Activated CD4-positive, alpha-beta T cell treated with anti-CD3 and anti-CD28 coated beads for 36 hours (primary cell): ENCODE data around the gene DGKH. TPM values are rescaled to one million over a fixed set of nuclear protein-coding genes. Genes with fewer than 3 reads are reported as not detected.
"Not testable (repeated sequence)": the region's sequence is repeated elsewhere in the genome, so short reads cannot be mapped to it uniquely, and the experiment has no call there.

Experiments used
- ATAC-seq: fragments of 200-7000 bp; cut with Tn5 transposase; one replicate; pipeline ENCODE4 v1.10.0; 2021; ENCODE audit warnings: mild to moderate bottlenecking, moderate library complexity
- CTCF ChIA-PET: fragments of 350-600 bp; sonication (Branson Sonifier 250); formaldehyde crosslinking; loops from one replicate; lab custom pipeline; 2021; ENCODE audit warnings: antibody characterized with exemption; lab: Charles Lee
- POLR2A ChIA-PET: fragments of 350-600 bp; sonication (Branson Sonifier 250); formaldehyde crosslinking; loops from one replicate; lab custom pipeline; 2021; ENCODE audit warnings: antibody characterized with exemption, inconsistent platforms; lab: Charles Lee
- DNase-seq: peaks from one replicate; pipeline ENCODE4 v3.0.0-alpha.2; 2020
- H3K27ac Mint-ChIP-seq: one replicate; pipeline ENCODE4 v1.8.0; 2021; ENCODE audit warnings: mixed read lengths
- H3K27me3 Mint-ChIP-seq: one replicate; pipeline ENCODE4 v1.8.0; 2021; ENCODE audit warnings: mixed read lengths
- H3K36me3 Mint-ChIP-seq: one replicate; pipeline ENCODE4 v1.8.0; 2021; ENCODE audit warnings: low read depth, mixed read lengths
- H3K4me1 Mint-ChIP-seq: one replicate; pipeline ENCODE4 v1.8.0; 2021; ENCODE audit warnings: mixed read lengths
- H3K4me3 Mint-ChIP-seq: one replicate; pipeline ENCODE4 v1.8.0; 2021; ENCODE audit warnings: mild to moderate bottlenecking, moderate library complexity, mixed read lengths
- H3K9me3 Mint-ChIP-seq: one replicate; pipeline ENCODE4 v1.8.0; 2021; ENCODE audit warnings: low read depth, mixed read lengths
- intact Hi-C, 2 experiments: fragments of 100-400 bp; cut with DNase I in 1 of 2; cut with micrococcal nuclease in 1 of 2; formaldehyde crosslinking; loops; one replicate each; pipeline versions ENCODE4 v1.14.2 to v1.15.1; 2022 to 2024; cut with DNase I, micrococcal nuclease
- total RNA-seq, 2 experiments: library from RNA; stranded (reverse); gene quantifications; one replicate each; pipeline ENCODE4 v1.2.3, GENCODE V29; 2021

The DGKH gene
- total RNA-seq, 2 experiments from 2014 or later = 15.2 to 16.2 TPM

DNA sequence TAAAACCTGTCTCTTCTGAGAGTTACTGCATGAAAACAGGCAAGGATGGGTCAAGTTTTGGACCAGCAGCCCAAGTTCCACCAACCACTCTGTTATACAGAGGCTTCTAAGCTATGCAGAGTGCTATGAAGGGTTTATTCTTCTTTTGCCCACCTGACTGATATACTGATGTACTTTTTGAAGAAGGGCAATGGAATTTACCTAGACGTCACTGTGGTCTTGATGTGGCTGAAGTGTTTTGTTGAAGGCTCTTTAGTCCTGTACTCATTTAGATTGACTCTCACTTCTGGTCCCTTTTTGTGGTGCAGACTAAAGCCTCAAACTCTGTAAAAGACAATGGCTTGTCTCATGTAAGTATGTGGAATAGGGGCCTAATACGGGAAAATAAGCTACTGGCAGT is 92.0 kb downstream of the DGKH start:
- POLR2A ChIA-PET = no interaction called here
- Mint-ChIP-seq H3K9me3 (peaks cover 2% of the 10 kb centered on the region), H3K27me3 (no peaks in the 10 kb centered on the region), H3K4me1 (peaks cover 11% of the 10 kb centered on the region), H3K4me3 (no peak overlapping the region), H3K36me3 (peaks cover 13% of the 10 kb centered on the region), H3K27ac (no peak overlapping the region)
- CTCF ChIA-PET = no interaction called here
- ATAC-seq = no peak
- DNase-seq = no peak
- intact Hi-C loops = no loop called here

DNA sequence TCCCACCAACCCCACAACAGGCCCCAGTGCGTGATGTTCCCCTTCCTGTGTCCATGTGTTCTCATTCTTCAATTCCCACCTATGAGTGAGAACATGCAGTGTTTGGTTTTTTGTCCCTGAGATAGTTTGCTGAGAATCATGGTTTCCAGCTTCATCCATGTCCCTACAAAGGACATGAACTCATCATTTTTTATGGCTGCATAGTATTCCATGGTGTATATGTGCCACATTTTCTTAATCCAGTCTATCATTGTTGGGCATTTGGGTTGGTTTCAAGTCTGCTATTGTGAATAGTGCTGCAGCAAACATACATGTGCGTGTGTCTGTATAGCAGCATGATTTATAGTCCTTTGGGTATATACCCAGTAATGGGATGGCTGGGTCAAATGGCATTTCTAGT is 92.6 kb downstream of the DGKH start:
- H3K27ac Mint-ChIP-seq, CTCF ChIA-PET: not testable (repeated sequence)
- peaks cover 13% of the 10 kb centered on the region for H3K36me3 Mint-ChIP-seq

DNA sequence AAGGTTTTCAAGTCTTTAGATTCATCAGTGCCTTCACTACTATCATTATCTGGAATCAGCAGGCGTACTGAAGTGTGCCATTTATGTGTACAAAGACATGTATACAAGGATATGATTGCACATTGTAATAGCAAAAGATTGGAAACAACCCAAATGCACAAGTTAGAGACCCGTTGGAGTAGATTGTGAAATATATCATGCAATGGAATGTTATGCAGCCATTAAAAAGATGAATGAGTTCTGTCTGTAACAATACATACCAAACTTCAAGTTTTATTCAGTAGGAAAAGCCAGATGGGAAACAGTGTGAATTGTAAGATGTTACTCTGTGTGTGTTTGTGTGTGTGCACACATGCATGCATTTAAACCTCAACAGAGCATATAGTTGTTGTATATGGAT is 97.9 kb downstream of the DGKH start:
- no peak overlapping the region for H3K27ac Mint-ChIP-seq
- ChIA-PET POLR2A (interaction anchor here (0.6 kb wide), 1 partner anchor 11 kb away, joined by 4 read pairs; no protein-coding TSS in a partner anchor), CTCF (no interaction called here)
- H3K4me3 Mint-ChIP-seq = no peak overlapping the region
- ATAC-seq (no peak), DNase-seq (no peak)
- peaks cover 16% of the 10 kb centered on the region for H3K4me1 Mint-ChIP-seq
- H3K9me3 Mint-ChIP-seq = no peaks in the 10 kb centered on the region
- no peaks in the 10 kb centered on the region for H3K27me3 Mint-ChIP-seq
- peaks cover 10% of the 10 kb centered on the region for H3K36me3 Mint-ChIP-seq
- intact Hi-C loops = no loop called here

More for the DNA sequence above, 92.6 kb downstream of the DGKH start:
- POLR2A ChIA-PET, ATAC-seq, H3K4me3 Mint-ChIP-seq, H3K9me3 Mint-ChIP-seq, DNase-seq, intact Hi-C loops, H3K27me3 Mint-ChIP-seq: not testable (repeated sequence)
- peaks cover 11% of the 10 kb centered on the region for H3K4me1 Mint-ChIP-seq

DNA sequence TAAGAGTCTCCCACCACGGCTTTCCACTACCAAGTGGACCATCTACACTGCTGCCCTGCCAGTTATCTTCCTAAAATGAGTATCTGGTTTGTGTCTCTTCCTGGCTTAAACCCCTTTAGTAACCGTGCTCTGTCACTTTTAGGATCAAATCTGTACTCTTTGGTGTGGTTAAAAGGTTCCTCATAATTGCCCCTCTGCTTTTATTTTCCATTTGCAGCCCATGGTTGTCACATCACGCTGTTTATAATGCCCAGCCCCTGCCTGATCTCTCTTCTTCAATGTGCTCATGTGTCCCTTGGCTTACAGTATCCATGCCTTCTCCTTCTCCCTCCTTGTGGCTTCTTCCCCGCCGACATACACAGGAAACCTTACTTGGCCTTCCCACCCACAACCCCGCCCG is 100.1 kb downstream of the DGKH start:
- no peaks in the 10 kb centered on the region for H3K9me3 Mint-ChIP-seq
- peaks cover 20% of the 10 kb centered on the region for H3K4me1 Mint-ChIP-seq
- ChIA-PET POLR2A (no interaction called here), CTCF (interaction anchor here (0.6 kb wide), 1 partner anchor 43 kb away, joined by 3 read pairs; no protein-coding TSS in a partner anchor)
- no peaks in the 10 kb centered on the region for H3K27me3 Mint-ChIP-seq
- H3K36me3 Mint-ChIP-seq = peaks cover 11% of the 10 kb centered on the region
- intact Hi-C loops = no loop called here
- no peak overlapping the region for H3K4me3 Mint-ChIP-seq
- peak overlapping the region; percentile 4 for H3K27ac Mint-ChIP-seq
- ATAC-seq = no peak
- DNase-seq = no peak

DNA sequence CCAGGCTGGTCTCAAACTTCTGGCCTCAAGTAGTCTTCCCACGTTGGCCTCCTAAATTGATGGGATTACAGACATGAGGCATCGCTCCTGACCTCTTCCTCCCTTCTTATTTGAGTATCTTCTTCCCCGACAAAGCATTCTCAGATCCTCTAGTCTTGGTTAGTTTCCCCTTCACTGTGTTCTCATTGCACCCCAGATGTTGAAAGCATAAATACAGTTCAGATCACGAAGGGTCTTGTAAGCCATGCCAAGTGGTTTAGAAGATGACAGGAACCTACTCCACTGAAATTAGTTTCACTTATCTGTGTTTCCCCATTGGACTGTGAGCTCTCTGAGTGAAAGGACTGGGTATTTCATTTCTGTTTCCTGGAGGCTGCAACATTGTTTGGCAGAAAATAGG is 100.7 kb downstream of the DGKH start:
- ChIA-PET CTCF (interaction anchor here (0.6 to 0.8 kb wide), 3 partner anchors 9 to 42 kb away, joined by 3 to 4 read pairs (median 3); no protein-coding TSS in a partner anchor), POLR2A (no interaction called here)
- peaks cover 20% of the 10 kb centered on the region for H3K4me1 Mint-ChIP-seq
- ATAC-seq (no peak), DNase-seq (no peak)
- H3K9me3 Mint-ChIP-seq = no peaks in the 10 kb centered on the region
- no peaks in the 10 kb centered on the region for H3K27me3 Mint-ChIP-seq
- intact Hi-C loops = no loop called here
- no peak overlapping the region for H3K27ac Mint-ChIP-seq
- H3K36me3 Mint-ChIP-seq = peaks cover 11% of the 10 kb centered on the region
- H3K4me3 Mint-ChIP-seq = no peak overlapping the region

DNA sequence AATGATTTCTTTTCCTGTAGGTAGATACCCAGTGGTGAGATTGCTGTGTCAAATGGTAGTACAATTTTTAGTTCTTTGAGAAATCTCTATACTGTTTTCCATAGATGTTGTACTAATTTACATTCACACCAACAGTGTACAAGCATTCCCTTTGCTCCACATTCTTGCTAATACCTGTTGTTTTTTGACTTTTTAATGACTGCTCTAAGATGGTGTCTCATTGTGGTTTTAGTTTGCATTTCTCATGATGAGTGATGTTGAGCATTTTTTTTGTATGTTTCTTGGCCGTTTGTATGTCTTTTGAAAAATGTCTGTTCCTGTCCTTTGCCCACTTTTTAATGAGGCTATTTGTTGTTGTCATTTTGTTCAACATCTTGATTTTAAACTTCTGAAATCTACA is 103.3 kb downstream of the DGKH start:
- ATAC-seq (no peak), DNase-seq (no peak)
- intact Hi-C loops = no loop called here
- Mint-ChIP-seq H3K27ac (no peak overlapping the region), H3K4me1 (peaks cover 20% of the 10 kb centered on the region), H3K27me3 (no peaks in the 10 kb centered on the region), H3K36me3 (peaks cover 11% of the 10 kb centered on the region), H3K4me3 (no peak overlapping the region), H3K9me3 (no peaks in the 10 kb centered on the region)
- CTCF ChIA-PET = no interaction called here
- POLR2A ChIA-PET = no interaction called here

DNA sequence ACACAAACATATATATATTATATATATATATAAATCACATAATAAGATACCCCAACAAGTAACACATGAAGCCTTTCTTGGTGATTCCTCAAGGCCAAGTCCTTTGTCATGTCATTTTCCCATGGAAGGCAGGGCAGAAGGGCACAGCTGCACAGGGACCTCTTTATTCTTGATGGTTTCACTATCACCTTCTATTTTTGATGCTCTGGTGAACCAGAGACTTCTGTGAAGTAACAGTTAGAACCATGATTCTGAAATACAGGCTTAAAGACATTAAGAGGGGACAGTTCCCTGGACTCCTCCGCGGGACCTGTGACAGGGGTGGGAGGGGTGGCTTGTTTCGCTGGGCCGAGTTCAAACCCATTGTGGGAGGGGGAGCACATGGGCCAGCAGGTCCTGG is 104.0 kb downstream of the DGKH start:
- H3K4me3 Mint-ChIP-seq = no peak overlapping the region
- peaks cover 11% of the 10 kb centered on the region for H3K36me3 Mint-ChIP-seq
- DNase-seq (no peak), ATAC-seq (no peak)
- no peak overlapping the region for H3K27ac Mint-ChIP-seq
- intact Hi-C loops = no loop called here
- H3K9me3 Mint-ChIP-seq = no peaks in the 10 kb centered on the region
- CTCF ChIA-PET = no interaction called here
- H3K27me3 Mint-ChIP-seq = no peaks in the 10 kb centered on the region
- H3K4me1 Mint-ChIP-seq = peaks cover 18% of the 10 kb centered on the region
- POLR2A ChIA-PET = no interaction called here

DNA sequence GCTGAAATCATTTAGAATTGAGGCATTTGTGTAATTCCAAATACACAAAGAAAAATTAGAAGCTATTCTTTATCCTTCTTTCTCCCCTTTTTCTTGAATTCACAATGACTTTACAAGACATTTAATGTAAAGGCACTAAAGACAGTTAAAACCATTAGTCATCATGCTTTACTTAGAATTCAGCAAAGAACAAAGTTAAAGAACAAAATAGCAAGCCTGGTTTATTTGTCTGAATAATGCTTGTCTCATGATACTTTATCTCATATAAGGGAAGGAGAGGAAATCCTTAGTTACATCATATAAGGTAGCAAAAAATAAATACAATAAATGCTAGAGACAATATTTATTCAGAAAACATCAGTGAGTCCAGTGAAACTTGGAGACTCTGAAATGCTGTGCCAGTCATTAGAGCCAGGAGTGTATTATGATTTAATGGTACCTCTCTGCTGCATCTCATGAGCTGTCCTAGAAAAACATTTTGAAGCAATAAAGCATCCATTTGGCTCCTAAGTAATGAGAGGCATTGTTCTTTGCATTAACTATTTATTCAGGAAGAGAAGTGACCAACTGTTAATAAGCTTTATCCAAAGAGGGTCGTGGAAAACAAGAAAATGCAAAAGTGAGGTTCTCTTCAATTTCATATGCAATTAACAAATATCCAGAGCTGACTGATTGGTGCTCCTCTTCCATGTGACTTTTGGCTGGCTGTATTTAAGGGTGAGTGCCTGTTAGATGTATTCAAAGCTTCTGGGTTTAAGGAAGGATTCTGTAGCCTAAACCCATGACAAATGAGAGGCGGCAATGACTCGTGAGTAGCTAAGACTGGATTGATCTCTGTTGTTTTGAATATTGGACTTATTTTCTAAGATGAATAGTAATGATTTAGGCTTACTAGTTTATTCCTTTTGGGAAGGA is 105.0 kb downstream of the DGKH start:
- DNase-seq = no peak
- Mint-ChIP-seq H3K36me3 (peaks cover 11% of the 10 kb centered on the region), H3K4me3 (no peak overlapping the region), H3K27me3 (no peaks in the 10 kb centered on the region), H3K27ac (no peak overlapping the region), H3K9me3 (no peaks in the 10 kb centered on the region), H3K4me1 (peaks cover 10% of the 10 kb centered on the region)
- intact Hi-C loops = no loop called here
- ATAC-seq = no peak
- ChIA-PET POLR2A (no interaction called here), CTCF (interaction anchor here (0.6 kb wide), 1 partner anchor 36 kb away, joined by 3 read pairs; no protein-coding TSS in a partner anchor)

DNA sequence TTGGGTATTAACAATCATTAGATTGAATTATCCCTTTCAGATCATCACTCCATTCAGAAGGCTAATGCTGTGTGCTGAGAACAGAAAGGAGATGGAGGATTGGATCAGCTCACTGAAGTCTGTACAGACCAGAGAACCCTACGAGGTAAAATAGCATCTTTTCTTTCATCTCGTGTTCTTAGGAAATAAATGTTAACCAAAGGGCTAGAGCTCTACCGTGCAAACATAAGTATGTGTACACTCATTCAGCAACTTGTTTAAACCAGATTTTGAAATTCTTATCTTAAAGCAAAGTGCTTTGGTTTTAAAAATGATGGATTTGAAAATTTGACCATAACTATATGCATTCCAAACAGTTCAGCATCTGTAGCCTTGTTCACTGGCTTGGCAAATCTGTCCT is 106.8 kb downstream of the DGKH start:
- Mint-ChIP-seq H3K27ac (no peak overlapping the region), H3K27me3 (no peaks in the 10 kb centered on the region), H3K4me1 (peaks cover 4% of the 10 kb centered on the region), H3K36me3 (peaks cover 21% of the 10 kb centered on the region), H3K4me3 (no peak overlapping the region), H3K9me3 (no peaks in the 10 kb centered on the region)
- DNase-seq (no peak), ATAC-seq (no peak)
- ChIA-PET CTCF (interaction anchor here (1.0 kb wide), 1 partner anchor 10 kb away, joined by 4 read pairs; no protein-coding TSS in a partner anchor), POLR2A (no interaction called here)
- intact Hi-C loops = no loop called here

DNA sequence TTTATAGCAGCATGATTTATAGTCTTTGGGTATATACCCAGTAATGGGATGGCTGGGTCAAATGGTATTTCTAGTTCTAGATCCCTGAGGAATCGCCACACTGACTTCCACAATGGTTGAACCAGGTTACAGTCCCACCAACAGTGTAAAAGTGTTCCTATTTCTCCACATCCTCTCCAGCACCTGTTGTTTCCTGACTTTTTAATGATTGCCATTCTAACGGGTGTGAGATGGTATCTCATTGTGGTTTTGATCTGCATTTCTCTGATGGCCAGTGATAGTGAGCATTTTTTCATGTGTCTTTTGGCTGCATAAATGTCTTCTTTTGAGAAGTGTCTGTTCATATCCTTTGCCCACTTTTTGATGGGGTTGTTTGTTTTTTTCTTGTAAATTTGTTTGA is 114.9 kb downstream of the DGKH start:
- H3K36me3 Mint-ChIP-seq = peaks cover 39% of the 10 kb centered on the region
- H3K4me3 Mint-ChIP-seq, ATAC-seq, POLR2A ChIA-PET, H3K27ac Mint-ChIP-seq, DNase-seq, H3K4me1 Mint-ChIP-seq, H3K9me3 Mint-ChIP-seq, intact Hi-C loops, H3K27me3 Mint-ChIP-seq, CTCF ChIA-PET: not testable (repeated sequence)

DNA sequence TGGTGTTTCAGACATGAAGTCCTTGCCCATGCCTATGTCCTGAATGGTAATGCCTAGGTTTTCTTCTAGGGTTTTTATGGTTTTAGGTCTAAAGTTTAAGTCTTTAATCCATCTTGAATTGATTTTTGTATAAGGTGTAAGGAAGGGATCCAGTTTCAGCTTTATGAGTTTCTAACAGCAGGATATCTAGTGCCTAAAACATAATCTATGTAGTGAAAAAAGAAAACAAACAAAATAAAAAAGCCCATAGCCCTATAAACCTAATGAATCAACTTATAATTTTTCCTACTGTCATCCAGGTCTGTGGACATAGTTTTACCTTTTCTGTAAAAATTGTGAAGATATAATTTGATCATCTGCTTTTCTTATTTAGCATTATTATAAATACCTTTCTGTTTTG is 115.5 kb downstream of the DGKH start:
- DNase-seq, intact Hi-C loops, H3K4me3 Mint-ChIP-seq, POLR2A ChIA-PET, CTCF ChIA-PET, H3K4me1 Mint-ChIP-seq, H3K27ac Mint-ChIP-seq, ATAC-seq, H3K9me3 Mint-ChIP-seq, H3K27me3 Mint-ChIP-seq: not testable (repeated sequence)
- H3K36me3 Mint-ChIP-seq = peaks cover 44% of the 10 kb centered on the region

DNA sequence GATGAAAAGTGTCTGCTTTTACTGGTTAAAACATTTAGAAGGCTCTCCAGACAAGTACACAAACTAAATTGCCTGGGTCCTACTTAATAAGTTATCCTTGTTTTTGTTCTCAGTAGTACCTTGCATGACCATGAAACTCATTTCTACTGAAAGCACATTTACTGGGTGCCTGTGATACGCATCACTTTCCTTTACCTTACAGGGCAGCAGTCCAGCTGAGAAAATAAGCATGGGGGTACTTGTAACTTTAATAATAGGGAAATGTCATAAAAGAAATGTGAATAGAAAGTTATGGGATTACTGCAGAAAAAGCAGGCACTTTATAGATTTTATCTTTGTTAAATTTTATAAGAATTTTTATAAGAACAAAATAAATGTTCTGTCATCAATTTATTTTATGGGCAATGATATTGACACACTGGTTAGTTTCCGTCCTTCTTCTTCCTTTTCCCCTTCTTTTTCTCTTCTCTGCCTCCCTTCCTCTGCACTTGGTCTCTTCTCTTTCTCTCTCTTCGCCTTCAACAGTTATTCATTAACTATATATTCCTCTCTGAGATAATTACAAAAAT is 116.2 kb downstream of the DGKH start:
- ChIA-PET CTCF (no interaction called here), POLR2A (no interaction called here)
- Mint-ChIP-seq H3K9me3 (no peaks in the 10 kb centered on the region), H3K4me3 (no peak overlapping the region), H3K27me3 (no peaks in the 10 kb centered on the region), H3K27ac (no peak overlapping the region), H3K36me3 (peaks cover 43% of the 10 kb centered on the region), H3K4me1 (no peaks in the 10 kb centered on the region)
- DNase-seq = no peak
- ATAC-seq = no peak
- intact Hi-C loops = no loop called here
